WTC11 (cell line): ENCODE data around the gene PRKD1. TPM values are rescaled to one million over a fixed set of nuclear protein-coding genes. Genes with fewer than 3 reads are reported as not detected.

Experiments used
- ATAC-seq: fragments of 200-7000 bp; cut with Tn5 transposase; 2 replicates; pipeline ENCODE4 v1.10.0; 2021; ENCODE audit warnings: mild to moderate bottlenecking, moderate library complexity
- CTCF ChIA-PET: fragments of 300-600 bp; sonication (Branson Sonifier 250); formaldehyde crosslinking; loops from one replicate; lab custom pipeline; 2021; ENCODE audit warnings: antibody characterized with exemption; lab: Charles Lee
- POLR2A ChIA-PET: fragments of 350-600 bp; sonication (Branson Sonifier 250); formaldehyde crosslinking; loops from one replicate; lab custom pipeline; 2021; ENCODE audit warnings: antibody characterized with exemption; lab: Charles Lee
- DNase-seq: peaks from one replicate; pipeline ENCODE4 v3.0.0; 2021; ENCODE audit warnings: low spot score
- H3K27ac Mint-ChIP-seq: 2 replicates; pipeline ENCODE4 v1.8.0; 2021; ENCODE audit warnings: mixed read lengths
- H3K27me3 Mint-ChIP-seq: 2 replicates; pipeline ENCODE4 v1.8.0; 2021; ENCODE audit warnings: low read depth, mild to moderate bottlenecking, moderate library complexity, mixed read lengths
- H3K36me3 Mint-ChIP-seq: 2 replicates; pipeline ENCODE4 v1.8.0; 2021; ENCODE audit warnings: mixed read lengths
- H3K4me1 Mint-ChIP-seq: 2 replicates; pipeline ENCODE4 v1.8.0; 2022; ENCODE audit warnings: mixed read lengths
- H3K4me3 Mint-ChIP-seq: 2 replicates; pipeline ENCODE4 v1.8.0; 2021; ENCODE audit warnings: mild to moderate bottlenecking, moderate library complexity, mixed read lengths
- H3K9me3 Mint-ChIP-seq: 2 replicates; pipeline ENCODE4 v1.8.0; 2021; ENCODE audit warnings: mixed read lengths
- AFF4 ChIP-seq: sonication (generic); formaldehyde crosslinking; IDR thresholded peaks from 2 replicates; pipeline ENCODE4 v1.8.1; 2023; ENCODE audit warnings: mild to moderate bottlenecking, missing genetic modification reagents, borderline replicate concordance
- ESRRA ChIP-seq: sonication (generic); formaldehyde crosslinking; IDR thresholded peaks from 2 replicates; pipeline ENCODE4 v1.8.1; 2022; ENCODE audit warnings: mild to moderate bottlenecking, missing genetic modification reagents, borderline replicate concordance
- FOXP1 ChIP-seq: sonication (generic); formaldehyde crosslinking; IDR thresholded peaks from 2 replicates; pipeline ENCODE4 v1.8.0; 2022; ENCODE audit warnings: missing genetic modification reagents, mild to moderate bottlenecking, moderate library complexity, borderline replicate concordance
- GABPB1 ChIP-seq: sonication (generic); formaldehyde crosslinking; IDR thresholded peaks from 2 replicates; pipeline ENCODE4 v1.8.1; 2023; ENCODE audit warnings: mild to moderate bottlenecking, missing genetic modification reagents
- KAT7 ChIP-seq: sonication (generic); formaldehyde crosslinking; IDR thresholded peaks from 2 replicates; pipeline ENCODE4 v1.8.1; 2023; ENCODE audit warnings: missing genetic modification reagents, mild to moderate bottlenecking, borderline replicate concordance
- MXD4 ChIP-seq: fragments of 250-450 bp; sonication (Bioruptor Pico); IDR thresholded peaks from 2 replicates; pipeline ENCODE4 v1.8.0; 2021; ENCODE audit warnings: mild to moderate bottlenecking, moderate library complexity, borderline replicate concordance
- NFYB ChIP-seq: sonication (generic); formaldehyde crosslinking; conservative IDR thresholded peaks from 2 replicates; pipeline ENCODE4 v1.8.0; 2022; ENCODE audit warnings: low read depth, missing genetic modification reagents
- NR1H2 ChIP-seq: sonication (generic); formaldehyde crosslinking; IDR thresholded peaks from 2 replicates; pipeline ENCODE4 v1.9.0; 2021; ENCODE audit warnings: mild to moderate bottlenecking, moderate library complexity, missing genetic modification reagents
- SMAD3 ChIP-seq: sonication (generic); formaldehyde crosslinking; IDR thresholded peaks from 2 replicates; pipeline ENCODE4 v1.8.0; 2022; ENCODE audit warnings: missing genetic modification reagents, mild to moderate bottlenecking, borderline replicate concordance
- TEAD1 ChIP-seq: sonication (generic); formaldehyde crosslinking; IDR thresholded peaks from 2 replicates; pipeline ENCODE4 v1.8.0; 2022; ENCODE audit warnings: mild to moderate bottlenecking, missing genetic modification reagents
- TEAD4 ChIP-seq: sonication (generic); formaldehyde crosslinking; IDR thresholded peaks from 2 replicates; pipeline ENCODE4 v1.8.0; 2022; ENCODE audit warnings: mild to moderate bottlenecking, missing genetic modification reagents
- TP53 ChIP-seq: sonication (generic); formaldehyde crosslinking; IDR thresholded peaks from 2 replicates; pipeline ENCODE4 v1.8.1; 2023; ENCODE audit warnings: mild to moderate bottlenecking, missing genetic modification reagents
- ZNF263 ChIP-seq: sonication (generic); formaldehyde crosslinking; IDR thresholded peaks from 2 replicates; pipeline ENCODE4 v1.8.1; 2022; ENCODE audit warnings: low read depth, mild to moderate bottlenecking, moderate library complexity, missing genetic modification reagents
- total RNA-seq: library from RNA; stranded (reverse); gene quantifications from 3 replicates; pipeline ENCODE4 v1.2.3, GENCODE V29; 2021
- TF ChIP-seq, protein P1 (sequence below): fragments of 250-450 bp; sonication (Bioruptor Pico); IDR thresholded peaks from 2 replicates; pipeline ENCODE4 v1.9.0; 2021; ENCODE audit warnings: mild to moderate bottlenecking
- TF ChIP-seq, protein P2 (sequence below): sonication (generic); formaldehyde crosslinking; IDR thresholded peaks from 2 replicates; pipeline ENCODE4 v1.8.0; 2022; ENCODE audit warnings: mild to moderate bottlenecking, missing genetic modification reagents
- TF ChIP-seq, protein P3 (sequence below): sonication (generic); formaldehyde crosslinking; IDR thresholded peaks from 2 replicates; pipeline ENCODE4 v1.8.0; 2023; ENCODE audit warnings: missing genetic modification reagents, mild to moderate bottlenecking, borderline replicate concordance
- TF ChIP-seq, protein P4 (sequence below): sonication (generic); formaldehyde crosslinking; IDR thresholded peaks from 2 replicates; pipeline ENCODE4 v1.8.1; 2022; ENCODE audit warnings: mild to moderate bottlenecking, moderate library complexity, missing genetic modification reagents
- TF ChIP-seq, protein P5 (sequence below): sonication (generic); formaldehyde crosslinking; IDR thresholded peaks from 2 replicates; pipeline ENCODE4 v1.8.1; 2022; ENCODE audit warnings: missing genetic modification reagents, borderline replicate concordance

PRKD1 gene
- total RNA-seq, 1 experiment from 2014 or later: 7.6 TPM

GRCh38 chr14:29829851-29830250, 97.8 kb downstream of the PRKD1 start (continued):
- TF ChIP-seq ZNF263 (CRISPR knock-in tag) (no peak), AFF4 (no peak), MXD4 (CRISPR knock-in tag) (no peak), GABPB1 (no peak)
- TF ChIP-seq, protein P1, sequence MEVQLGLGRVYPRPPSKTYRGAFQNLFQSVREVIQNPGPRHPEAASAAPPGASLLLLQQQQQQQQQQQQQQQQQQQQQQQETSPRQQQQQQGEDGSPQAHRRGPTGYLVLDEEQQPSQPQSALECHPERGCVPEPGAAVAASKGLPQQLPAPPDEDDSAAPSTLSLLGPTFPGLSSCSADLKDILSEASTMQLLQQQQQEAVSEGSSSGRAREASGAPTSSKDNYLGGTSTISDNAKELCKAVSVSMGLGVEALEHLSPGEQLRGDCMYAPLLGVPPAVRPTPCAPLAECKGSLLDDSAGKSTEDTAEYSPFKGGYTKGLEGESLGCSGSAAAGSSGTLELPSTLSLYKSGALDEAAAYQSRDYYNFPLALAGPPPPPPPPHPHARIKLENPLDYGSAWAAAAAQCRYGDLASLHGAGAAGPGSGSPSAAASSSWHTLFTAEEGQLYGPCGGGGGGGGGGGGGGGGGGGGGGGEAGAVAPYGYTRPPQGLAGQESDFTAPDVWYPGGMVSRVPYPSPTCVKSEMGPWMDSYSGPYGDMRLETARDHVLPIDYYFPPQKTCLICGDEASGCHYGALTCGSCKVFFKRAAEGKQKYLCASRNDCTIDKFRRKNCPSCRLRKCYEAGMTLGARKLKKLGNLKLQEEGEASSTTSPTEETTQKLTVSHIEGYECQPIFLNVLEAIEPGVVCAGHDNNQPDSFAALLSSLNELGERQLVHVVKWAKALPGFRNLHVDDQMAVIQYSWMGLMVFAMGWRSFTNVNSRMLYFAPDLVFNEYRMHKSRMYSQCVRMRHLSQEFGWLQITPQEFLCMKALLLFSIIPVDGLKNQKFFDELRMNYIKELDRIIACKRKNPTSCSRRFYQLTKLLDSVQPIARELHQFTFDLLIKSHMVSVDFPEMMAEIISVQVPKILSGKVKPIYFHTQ (CRISPR knock-in tag): no peak

DNA sequence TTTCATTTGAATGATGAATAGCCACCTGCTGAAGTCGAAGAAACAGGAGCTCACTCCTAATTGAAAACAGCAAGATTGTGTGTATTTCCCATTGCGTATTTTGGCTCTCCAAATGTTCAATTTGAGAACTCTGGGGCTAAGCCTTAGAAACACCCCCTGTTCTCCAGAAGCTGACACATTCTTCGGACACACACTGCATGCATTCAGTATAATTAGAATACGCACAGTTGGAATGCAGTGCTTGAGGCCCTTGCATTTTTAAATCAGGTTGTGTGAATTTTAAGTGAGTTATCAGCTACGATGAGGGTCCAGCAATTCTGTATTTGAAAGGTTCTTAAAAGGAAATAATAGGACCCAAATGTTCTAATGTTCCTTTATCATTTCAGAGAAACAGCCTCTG, 103.8 kb downstream of the PRKD1 start:
- CTCF ChIA-PET: interaction anchor here (0.8 kb wide), 1 partner anchor 447 kb away, joined by 3 read pairs; no protein-coding TSS in a partner anchor
- Mint-ChIP-seq H3K9me3 (no peaks in the 10 kb centered on the region), H3K36me3 (no peaks in the 10 kb centered on the region), H3K27me3 (no peaks in the 10 kb centered on the region), H3K4me1 (peaks cover 29% of the 10 kb centered on the region), H3K27ac (no peak overlapping the region), H3K4me3 (no peak overlapping the region)
- no peak for DNase-seq
- no peak for ATAC-seq
- POLR2A ChIA-PET: no interaction called here
- TF ChIP-seq, protein P2, sequence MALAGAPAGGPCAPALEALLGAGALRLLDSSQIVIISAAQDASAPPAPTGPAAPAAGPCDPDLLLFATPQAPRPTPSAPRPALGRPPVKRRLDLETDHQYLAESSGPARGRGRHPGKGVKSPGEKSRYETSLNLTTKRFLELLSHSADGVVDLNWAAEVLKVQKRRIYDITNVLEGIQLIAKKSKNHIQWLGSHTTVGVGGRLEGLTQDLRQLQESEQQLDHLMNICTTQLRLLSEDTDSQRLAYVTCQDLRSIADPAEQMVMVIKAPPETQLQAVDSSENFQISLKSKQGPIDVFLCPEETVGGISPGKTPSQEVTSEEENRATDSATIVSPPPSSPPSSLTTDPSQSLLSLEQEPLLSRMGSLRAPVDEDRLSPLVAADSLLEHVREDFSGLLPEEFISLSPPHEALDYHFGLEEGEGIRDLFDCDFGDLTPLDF (CRISPR knock-in tag): no peak
- TF ChIP-seq TEAD1 (CRISPR knock-in tag): no peak
- TF ChIP-seq NFYB (CRISPR knock-in tag): no peak
- TF ChIP-seq KAT7: no peak
- TF ChIP-seq ESRRA (CRISPR knock-in tag): no peak
- TF ChIP-seq, protein P3, sequence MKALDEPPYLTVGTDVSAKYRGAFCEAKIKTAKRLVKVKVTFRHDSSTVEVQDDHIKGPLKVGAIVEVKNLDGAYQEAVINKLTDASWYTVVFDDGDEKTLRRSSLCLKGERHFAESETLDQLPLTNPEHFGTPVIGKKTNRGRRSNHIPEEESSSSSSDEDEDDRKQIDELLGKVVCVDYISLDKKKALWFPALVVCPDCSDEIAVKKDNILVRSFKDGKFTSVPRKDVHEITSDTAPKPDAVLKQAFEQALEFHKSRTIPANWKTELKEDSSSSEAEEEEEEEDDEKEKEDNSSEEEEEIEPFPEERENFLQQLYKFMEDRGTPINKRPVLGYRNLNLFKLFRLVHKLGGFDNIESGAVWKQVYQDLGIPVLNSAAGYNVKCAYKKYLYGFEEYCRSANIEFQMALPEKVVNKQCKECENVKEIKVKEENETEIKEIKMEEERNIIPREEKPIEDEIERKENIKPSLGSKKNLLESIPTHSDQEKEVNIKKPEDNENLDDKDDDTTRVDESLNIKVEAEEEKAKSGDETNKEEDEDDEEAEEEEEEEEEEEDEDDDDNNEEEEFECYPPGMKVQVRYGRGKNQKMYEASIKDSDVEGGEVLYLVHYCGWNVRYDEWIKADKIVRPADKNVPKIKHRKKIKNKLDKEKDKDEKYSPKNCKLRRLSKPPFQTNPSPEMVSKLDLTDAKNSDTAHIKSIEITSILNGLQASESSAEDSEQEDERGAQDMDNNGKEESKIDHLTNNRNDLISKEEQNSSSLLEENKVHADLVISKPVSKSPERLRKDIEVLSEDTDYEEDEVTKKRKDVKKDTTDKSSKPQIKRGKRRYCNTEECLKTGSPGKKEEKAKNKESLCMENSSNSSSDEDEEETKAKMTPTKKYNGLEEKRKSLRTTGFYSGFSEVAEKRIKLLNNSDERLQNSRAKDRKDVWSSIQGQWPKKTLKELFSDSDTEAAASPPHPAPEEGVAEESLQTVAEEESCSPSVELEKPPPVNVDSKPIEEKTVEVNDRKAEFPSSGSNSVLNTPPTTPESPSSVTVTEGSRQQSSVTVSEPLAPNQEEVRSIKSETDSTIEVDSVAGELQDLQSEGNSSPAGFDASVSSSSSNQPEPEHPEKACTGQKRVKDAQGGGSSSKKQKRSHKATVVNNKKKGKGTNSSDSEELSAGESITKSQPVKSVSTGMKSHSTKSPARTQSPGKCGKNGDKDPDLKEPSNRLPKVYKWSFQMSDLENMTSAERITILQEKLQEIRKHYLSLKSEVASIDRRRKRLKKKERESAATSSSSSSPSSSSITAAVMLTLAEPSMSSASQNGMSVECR (CRISPR knock-in tag): no peak
- TF ChIP-seq, protein P4, sequence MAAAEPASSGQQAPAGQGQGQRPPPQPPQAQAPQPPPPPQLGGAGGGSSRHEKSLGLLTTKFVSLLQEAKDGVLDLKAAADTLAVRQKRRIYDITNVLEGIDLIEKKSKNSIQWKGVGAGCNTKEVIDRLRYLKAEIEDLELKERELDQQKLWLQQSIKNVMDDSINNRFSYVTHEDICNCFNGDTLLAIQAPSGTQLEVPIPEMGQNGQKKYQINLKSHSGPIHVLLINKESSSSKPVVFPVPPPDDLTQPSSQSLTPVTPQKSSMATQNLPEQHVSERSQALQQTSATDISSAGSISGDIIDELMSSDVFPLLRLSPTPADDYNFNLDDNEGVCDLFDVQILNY: no peak
- no peak for TF ChIP-seq NR1H2
- TF ChIP-seq FOXP1 (CRISPR knock-in tag): no peak
- TF ChIP-seq TEAD4 (CRISPR knock-in tag): no peak
- TF ChIP-seq, protein P5, sequence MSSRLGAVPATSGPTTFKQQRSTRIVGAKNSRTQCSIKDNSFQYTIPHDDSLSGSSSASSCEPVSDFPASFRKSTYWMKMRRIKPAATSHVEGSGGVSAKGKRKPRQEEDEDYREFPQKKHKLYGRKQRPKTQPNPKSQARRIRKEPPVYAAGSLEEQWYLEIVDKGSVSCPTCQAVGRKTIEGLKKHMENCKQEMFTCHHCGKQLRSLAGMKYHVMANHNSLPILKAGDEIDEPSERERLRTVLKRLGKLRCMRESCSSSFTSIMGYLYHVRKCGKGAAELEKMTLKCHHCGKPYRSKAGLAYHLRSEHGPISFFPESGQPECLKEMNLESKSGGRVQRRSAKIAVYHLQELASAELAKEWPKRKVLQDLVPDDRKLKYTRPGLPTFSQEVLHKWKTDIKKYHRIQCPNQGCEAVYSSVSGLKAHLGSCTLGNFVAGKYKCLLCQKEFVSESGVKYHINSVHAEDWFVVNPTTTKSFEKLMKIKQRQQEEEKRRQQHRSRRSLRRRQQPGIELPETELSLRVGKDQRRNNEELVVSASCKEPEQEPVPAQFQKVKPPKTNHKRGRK (CRISPR knock-in tag): no peak
- TF ChIP-seq SMAD3 (CRISPR knock-in tag): no peak
- TF ChIP-seq TP53 (CRISPR knock-in tag): no peak
